Measurements from ENCODE around the gene LRRFIP1. TPM values are rescaled to one million over a fixed set of nuclear protein-coding genes. Genes with fewer than 3 reads are reported as not detected.

The LRRFIP1 gene
- total RNA-seq, 1 donor from 2014 or later = 40.7 TPM

DNA sequence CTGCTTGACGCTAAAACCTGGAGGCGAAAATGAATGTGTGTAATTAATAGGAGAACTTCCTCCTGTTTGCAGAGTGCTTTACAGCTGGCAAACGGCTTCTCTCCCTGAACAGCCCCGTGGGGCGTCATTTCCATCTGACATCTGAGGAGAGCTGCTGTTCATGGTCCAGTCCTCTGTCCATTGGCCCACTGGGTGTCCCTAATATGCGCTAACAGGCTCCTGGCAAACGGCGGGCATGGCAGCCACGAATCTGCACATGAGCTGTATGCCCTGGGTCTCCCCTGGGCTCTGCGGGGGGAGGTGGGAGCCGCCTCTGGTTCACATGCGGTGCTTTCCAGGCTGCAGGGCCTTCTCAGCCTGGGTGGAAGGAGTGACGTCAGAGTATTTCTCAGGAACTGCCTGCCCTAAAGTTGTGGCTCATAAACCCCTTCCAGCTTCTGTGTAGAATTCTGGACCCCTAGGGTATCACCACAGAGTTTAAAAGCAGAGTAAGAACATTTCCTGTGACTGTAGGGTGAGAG, 73.2 kb downstream of the LRRFIP1 start:
- Mint-ChIP-seq H3K9me3 (no peaks in the 10 kb centered on the region), H3K27ac (peak overlapping the region; percentile 81), H3K4me1 (peaks cover 79% of the 10 kb centered on the region), H3K27me3 (ENCODE audit: insufficient read depth, low read depth) (peaks cover 5% of the 10 kb centered on the region), H3K36me3 (peaks cover 4% of the 10 kb centered on the region), H3K4me3 (no peak overlapping the region)
- H3K9me3 ChIP-seq (ENCODE audit: low read depth) = no peaks in the 10 kb centered on the region
- no peak overlapping the region for H2AFZ ChIP-seq (replicated peaks)
- no peaks in the 10 kb centered on the region for H3K79me2 ChIP-seq (ENCODE audit: low read depth)
- no peak overlapping the region for H3K4me2 ChIP-seq
- peaks cover 38% of the 10 kb centered on the region for H4K20me1 ChIP-seq (ENCODE audit: low read depth)
- H3K4me3 ChIP-seq = no peak overlapping the region
- DNase-seq (ENCODE audit: low spot score) = no peak
- H3K27me3 ChIP-seq = no peaks in the 10 kb centered on the region
- H3K4me1 ChIP-seq = peaks cover 29% of the 10 kb centered on the region
- H3K9ac ChIP-seq = no peak overlapping the region
- H3F3A ChIP-seq (ENCODE audit: low read depth) = no peaks in the 10 kb centered on the region
- no peak for TF ChIP-seq EZH2phosphoT487 (IDR thresholded peaks at IDR 0.05)
- TF ChIP-seq EZH2 (IDR thresholded peaks at IDR 0.05) = no peak
- TF ChIP-seq, protein P1, sequence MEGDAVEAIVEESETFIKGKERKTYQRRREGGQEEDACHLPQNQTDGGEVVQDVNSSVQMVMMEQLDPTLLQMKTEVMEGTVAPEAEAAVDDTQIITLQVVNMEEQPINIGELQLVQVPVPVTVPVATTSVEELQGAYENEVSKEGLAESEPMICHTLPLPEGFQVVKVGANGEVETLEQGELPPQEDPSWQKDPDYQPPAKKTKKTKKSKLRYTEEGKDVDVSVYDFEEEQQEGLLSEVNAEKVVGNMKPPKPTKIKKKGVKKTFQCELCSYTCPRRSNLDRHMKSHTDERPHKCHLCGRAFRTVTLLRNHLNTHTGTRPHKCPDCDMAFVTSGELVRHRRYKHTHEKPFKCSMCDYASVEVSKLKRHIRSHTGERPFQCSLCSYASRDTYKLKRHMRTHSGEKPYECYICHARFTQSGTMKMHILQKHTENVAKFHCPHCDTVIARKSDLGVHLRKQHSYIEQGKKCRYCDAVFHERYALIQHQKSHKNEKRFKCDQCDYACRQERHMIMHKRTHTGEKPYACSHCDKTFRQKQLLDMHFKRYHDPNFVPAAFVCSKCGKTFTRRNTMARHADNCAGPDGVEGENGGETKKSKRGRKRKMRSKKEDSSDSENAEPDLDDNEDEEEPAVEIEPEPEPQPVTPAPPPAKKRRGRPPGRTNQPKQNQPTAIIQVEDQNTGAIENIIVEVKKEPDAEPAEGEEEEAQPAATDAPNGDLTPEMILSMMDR (IDR thresholded peaks at IDR 0.05) = no peak
- no peak overlapping the region for H3K27ac ChIP-seq
- no peaks in the 10 kb centered on the region for H3K36me3 ChIP-seq

DNA sequence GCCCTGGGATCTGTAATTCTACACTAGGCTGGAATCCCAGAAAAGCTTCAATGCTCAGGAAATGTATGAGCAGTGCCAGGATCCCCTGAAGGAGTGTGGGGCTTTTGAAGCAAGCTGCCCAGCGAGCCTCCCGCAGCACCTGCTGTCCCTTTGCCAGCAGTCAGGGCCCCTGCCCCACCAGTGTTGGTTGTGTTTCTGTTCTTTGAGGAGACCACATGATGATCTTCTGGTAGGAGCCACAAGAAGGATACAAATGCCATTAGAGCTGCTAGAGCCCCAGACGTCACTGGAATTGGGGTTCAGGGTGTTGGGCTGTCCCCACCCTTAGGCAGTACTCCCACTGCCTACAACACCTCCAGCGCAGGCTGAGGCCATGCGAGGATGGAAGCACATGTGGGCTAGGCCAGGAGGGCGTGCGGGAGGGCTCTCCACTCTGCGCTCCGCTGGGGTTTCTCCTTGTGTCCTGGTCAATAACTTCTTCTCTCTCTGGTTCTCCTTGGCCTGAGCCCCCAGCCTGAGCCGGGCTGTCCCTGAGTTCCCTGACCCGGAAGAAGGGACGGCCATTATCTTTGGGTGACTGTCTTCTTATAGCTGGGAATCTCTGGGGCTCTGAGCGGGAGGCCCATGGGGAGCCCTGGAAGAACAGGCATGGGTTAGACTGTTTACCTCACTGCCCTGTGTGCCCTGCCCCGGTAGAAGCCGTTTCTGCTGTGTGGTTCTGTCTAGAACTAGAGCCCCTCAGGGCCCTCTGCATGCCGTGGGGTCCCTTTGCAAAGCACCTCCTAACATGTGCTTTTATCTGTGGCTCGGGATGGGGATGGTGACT, 73.9 kb downstream of the LRRFIP1 start:
- peaks cover 75% of the 10 kb centered on the region for H3K4me1 Mint-ChIP-seq
- Histone ChIP-seq H3K79me2 (ENCODE audit: low read depth) (no peaks in the 10 kb centered on the region), H3K27ac (no peak overlapping the region), H3K4me1 (peaks cover 28% of the 10 kb centered on the region), H3K4me2 (no peak overlapping the region), H3F3A (ENCODE audit: low read depth) (no peaks in the 10 kb centered on the region), H3K9me3 (ENCODE audit: low read depth) (no peaks in the 10 kb centered on the region), H3K9ac (no peak overlapping the region), H2AFZ (replicated peaks) (no peak overlapping the region), H3K36me3 (no peaks in the 10 kb centered on the region), H3K4me3 (no peak overlapping the region), H4K20me1 (ENCODE audit: low read depth) (peaks cover 33% of the 10 kb centered on the region), H3K27me3 (no peaks in the 10 kb centered on the region)
- H3K36me3 Mint-ChIP-seq = peaks cover 4% of the 10 kb centered on the region
- TF ChIP-seq, protein P1 (IDR thresholded peaks at IDR 0.05) = no peak
- TF ChIP-seq EZH2phosphoT487 (IDR thresholded peaks at IDR 0.05) = no peak
- no peaks in the 10 kb centered on the region for H3K9me3 Mint-ChIP-seq
- peak overlapping the region; percentile 50 for H3K4me3 Mint-ChIP-seq
- H3K27ac Mint-ChIP-seq = no peak overlapping the region
- DNase-seq (ENCODE audit: low spot score) = no peak
- peaks cover 5% of the 10 kb centered on the region for H3K27me3 Mint-ChIP-seq (ENCODE audit: insufficient read depth, low read depth)

DNA sequence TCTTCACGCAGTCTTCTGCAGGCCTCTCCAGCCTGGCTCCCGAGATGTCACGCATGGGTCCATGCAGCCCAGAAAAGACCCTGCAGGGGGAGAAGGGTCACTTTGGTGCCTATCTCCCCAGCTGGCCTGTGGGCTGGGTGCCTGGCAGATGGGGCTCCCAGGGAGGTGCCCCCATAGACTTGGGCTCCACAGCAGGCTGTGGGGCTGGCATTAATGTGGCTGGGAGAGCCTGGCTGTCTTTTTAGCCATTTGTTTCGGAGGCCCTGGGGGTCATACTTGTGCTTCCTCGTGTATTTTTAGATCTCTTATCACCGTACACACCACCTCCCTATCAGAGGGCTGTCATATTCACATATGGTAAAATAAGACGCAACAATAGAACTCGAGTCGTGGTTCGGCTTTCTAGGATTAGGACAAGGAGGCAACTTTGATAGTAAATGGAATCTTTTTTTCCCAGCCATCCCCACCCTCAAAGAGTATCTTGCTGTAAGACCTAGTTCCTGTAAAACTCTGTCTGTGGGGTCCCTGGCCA, 74.5 kb downstream of the LRRFIP1 start:
- no peak for DNase-seq (ENCODE audit: low spot score)
- H3K27me3 Mint-ChIP-seq (ENCODE audit: insufficient read depth, low read depth) = peaks cover 8% of the 10 kb centered on the region
- Histone ChIP-seq H3K36me3 (no peaks in the 10 kb centered on the region), H2AFZ (replicated peaks) (no peak overlapping the region), H3K9me3 (ENCODE audit: low read depth) (no peaks in the 10 kb centered on the region), H4K20me1 (ENCODE audit: low read depth) (peaks cover 28% of the 10 kb centered on the region), H3K27me3 (no peaks in the 10 kb centered on the region), H3K79me2 (ENCODE audit: low read depth) (no peaks in the 10 kb centered on the region), H3K4me1 (peaks cover 22% of the 10 kb centered on the region), H3K4me3 (no peak overlapping the region), H3F3A (ENCODE audit: low read depth) (no peaks in the 10 kb centered on the region), H3K27ac (no peak overlapping the region), H3K9ac (no peak overlapping the region), H3K4me2 (peak overlapping the region; percentile 66)
- peak overlapping the region; percentile 69 for H3K27ac Mint-ChIP-seq
- H3K36me3 Mint-ChIP-seq = peaks cover 4% of the 10 kb centered on the region
- peaks cover 68% of the 10 kb centered on the region for H3K4me1 Mint-ChIP-seq
- H3K9me3 Mint-ChIP-seq = no peaks in the 10 kb centered on the region
- peak overlapping the region; percentile 67 for H3K4me3 Mint-ChIP-seq
- TF ChIP-seq EZH2 (IDR thresholded peaks at IDR 0.05) (no peak), EZH2phosphoT487 (IDR thresholded peaks at IDR 0.05) (no peak)
- TF ChIP-seq, protein P1 (IDR thresholded peaks at IDR 0.05) = no peak

Measured in neural progenitor cell (in vitro differentiated cells).